Aorta (tissue), 5 donors: ENCODE data around the gene PEX5L. TPM values are rescaled to one million over a fixed set of nuclear protein-coding genes. Genes with fewer than 3 reads are reported as not detected.

Source experiments
- ATAC-seq: fragments of 200-7000 bp; cut with Tn5 transposase; one replicate; pipeline ENCODE4 v1.9.1; 2022; ENCODE audit warnings: moderate library complexity; ENCODE audit not compliant: low FRiP score
- DNase-seq, 2 donors: peaks; one replicate each; pipeline ENCODE4 v3.0.0-alpha.2; 2020
- H3K27ac ChIP-seq, 2 donors: one replicate each; pipeline ENCODE4 v1.5.1; 2013; ENCODE audit warnings: low read length in 2 of 2, mild to moderate bottlenecking in 2 of 2, moderate library complexity in 2 of 2, control low read depth in 1 of 2, inconsistent platforms in 1 of 2, low read depth in 1 of 2
- H3K27me3 ChIP-seq, 2 donors: one replicate each; pipeline ENCODE4 v1.6.1; 2013; ENCODE audit warnings: control low read depth in 1 of 2, low read length in 1 of 2, mild to moderate bottlenecking in 1 of 2, moderate library complexity in 1 of 2; ENCODE audit not compliant: insufficient read depth in 2 of 2, control insufficient read depth in 1 of 2
- H3K36me3 ChIP-seq, 2 donors: one replicate each; pipeline ENCODE4 v1.6.1; 2013; ENCODE audit warnings: control low read depth in 1 of 2, low read length in 1 of 2, mild to moderate bottlenecking in 1 of 2; ENCODE audit not compliant: insufficient read depth in 2 of 2, control insufficient read depth in 1 of 2
- H3K4me1 ChIP-seq, 2 donors: one replicate each; pipeline ENCODE4 v1.6.1; 2013; ENCODE audit warnings: low read length in 2 of 2, control low read depth in 1 of 2, mild to moderate bottlenecking in 1 of 2, moderate library complexity in 1 of 2; ENCODE audit not compliant: insufficient read depth in 2 of 2, control insufficient read depth in 1 of 2
- H3K4me3 ChIP-seq, 2 donors: one replicate each; pipeline ENCODE4 v1.5.1; 2013; ENCODE audit warnings: low read length in 2 of 2, control low read depth in 1 of 2, mild to moderate bottlenecking in 1 of 2
- H3K9me3 ChIP-seq: one replicate; pipeline ENCODE4 v1.6.1; 2013; ENCODE audit warnings: mild to moderate bottlenecking, low read length; ENCODE audit not compliant: control insufficient read depth
- WGBS, 2 donors: extraction: QIAGEN DNeasy Blood & Tissue Kit; methylation state at CpG; one replicate each; pipeline ENCODE4 v1.1.7; 2013; 5-methylcytosine and 5-hydroxymethylcytosine counted together
- intact Hi-C, 2 donors: fragments of 100-400 bp; cut with DNase I; formaldehyde crosslinking; loops; one replicate each; pipeline versions ENCODE4 v1.14.2 to v1.15.0; 2022
- polyA plus RNA-seq, 2 donors: library from polyadenylated mRNA; stranded (reverse); fragments of 200-250 nt; gene quantifications; one replicate each; pipeline ENCODE4 v1.2.3, GENCODE V29; 2013
- total RNA-seq, 2 donors: library from RNA; stranded (reverse); fragmentation: NEBNext Ultra II Directional; extraction: Animal tissue kit (Norgen Biotek cat#: 25700); gene quantifications; one replicate each; pipeline ENCODE4 v1.2.1, GENCODE V29; 2021
- donor health status: healthy with polysubstance abuse.
- donor health status: Bipolar disorder and iron deficiency.
- donor health status: DM: no; HTN: no; CAD: no.
- donor health status: DM: no; HTN: no; CAD: no.
- donor health status: DM: yes; HTN: yes; CAD: no.

PEX5L gene
- total and polyA plus RNA-seq, 4 donors = 0.24 TPM; not detected in 3

DNA sequence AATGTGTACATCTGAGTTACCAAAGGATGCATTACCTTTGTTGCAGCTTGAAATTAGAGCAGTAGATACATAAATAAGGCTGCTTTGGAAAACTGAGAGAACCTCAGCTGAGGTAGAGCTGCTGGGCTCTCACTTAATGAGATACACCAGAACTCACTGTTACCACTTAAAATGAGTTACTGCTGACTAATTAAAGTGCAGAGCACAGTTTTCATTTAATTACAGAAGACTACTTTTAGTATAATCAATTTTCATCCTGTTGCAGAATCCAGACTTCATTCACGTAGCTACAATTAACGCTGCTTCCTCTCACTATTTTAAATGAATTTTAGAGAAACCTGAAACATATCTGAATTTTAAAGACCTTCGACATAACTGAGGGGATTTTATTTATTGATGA is 214.4 kb downstream of the PEX5L start:
- intact Hi-C loops = no loop called here
- Histone ChIP-seq H3K27me3 (no peaks in the 10 kb centered on the region), H3K4me3 (no peak overlapping the region), H3K4me1 (no peaks in the 10 kb centered on the region), H3K9me3 (peaks cover 2% of the 10 kb centered on the region), H3K36me3 (no peaks in the 10 kb centered on the region), H3K27ac (no peak overlapping the region)
- no peak for ATAC-seq
- DNase-seq = no peak
- 84 to 86% methylated on average over 3 of the region's 3 CpGs for WGBS, 2 donors

DNA sequence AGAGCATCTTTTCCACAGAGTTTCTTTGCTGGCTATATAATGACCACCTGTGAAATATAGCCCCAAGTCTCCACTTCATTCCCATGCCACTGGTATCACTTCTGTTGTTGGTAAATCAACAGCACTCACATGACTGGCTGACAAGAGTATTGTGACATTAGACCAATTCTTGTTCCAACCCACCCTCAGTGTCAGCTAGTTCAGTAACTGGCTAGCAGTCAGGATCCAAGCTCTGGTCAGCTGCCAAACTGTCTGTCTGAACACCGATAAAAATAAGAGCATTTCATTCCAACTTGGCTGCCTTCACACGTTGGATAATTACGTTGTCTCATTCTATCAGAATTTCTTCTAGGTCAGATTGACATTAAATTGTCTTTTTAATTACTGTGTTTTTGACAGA is 217.4 kb downstream of the PEX5L start:
- DNase-seq (no peak), ATAC-seq (no peak)
- WGBS, 2 donors = 17 to 19% methylated on average over 3 of the region's 3 CpGs
- peaks cover 2% of the 10 kb centered on the region for H3K9me3 ChIP-seq
- H3K27me3 ChIP-seq = no peaks in the 10 kb centered on the region
- no peaks in the 10 kb centered on the region for H3K4me1 ChIP-seq
- H3K36me3 ChIP-seq = no peaks in the 10 kb centered on the region
- intact Hi-C loops = no loop called here
- no peak overlapping the region for H3K27ac ChIP-seq
- H3K4me3 ChIP-seq = no peak overlapping the region

DNA sequence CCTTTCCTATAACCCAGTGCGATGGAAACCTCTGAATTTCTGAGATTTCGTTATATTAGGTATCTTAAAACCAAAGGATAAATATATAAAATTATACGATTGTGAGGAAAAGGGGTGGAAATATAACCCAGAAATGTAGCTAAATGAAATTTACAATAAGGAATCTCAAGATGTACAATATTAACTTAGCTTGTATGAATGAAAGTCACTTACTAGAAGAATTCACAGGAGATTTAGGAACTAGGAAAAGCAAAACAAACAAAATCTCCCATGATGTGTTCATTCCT is 224.7 kb downstream of the PEX5L start:
- no peak overlapping the region for H3K27ac ChIP-seq
- 76 to 78% methylated on average over 3 of the region's 3 CpGs for WGBS, 2 donors
- no peak overlapping the region for H3K4me3 ChIP-seq
- intact Hi-C loops = no loop called here
- DNase-seq (no peak), ATAC-seq (no peak)
- H3K36me3 ChIP-seq = no peaks in the 10 kb centered on the region
- H3K4me1 ChIP-seq = peaks cover 0 to 2% of the 10 kb centered on the region in 2 donors
- H3K9me3 ChIP-seq = no peaks in the 10 kb centered on the region
- no peaks in the 10 kb centered on the region for H3K27me3 ChIP-seq

DNA sequence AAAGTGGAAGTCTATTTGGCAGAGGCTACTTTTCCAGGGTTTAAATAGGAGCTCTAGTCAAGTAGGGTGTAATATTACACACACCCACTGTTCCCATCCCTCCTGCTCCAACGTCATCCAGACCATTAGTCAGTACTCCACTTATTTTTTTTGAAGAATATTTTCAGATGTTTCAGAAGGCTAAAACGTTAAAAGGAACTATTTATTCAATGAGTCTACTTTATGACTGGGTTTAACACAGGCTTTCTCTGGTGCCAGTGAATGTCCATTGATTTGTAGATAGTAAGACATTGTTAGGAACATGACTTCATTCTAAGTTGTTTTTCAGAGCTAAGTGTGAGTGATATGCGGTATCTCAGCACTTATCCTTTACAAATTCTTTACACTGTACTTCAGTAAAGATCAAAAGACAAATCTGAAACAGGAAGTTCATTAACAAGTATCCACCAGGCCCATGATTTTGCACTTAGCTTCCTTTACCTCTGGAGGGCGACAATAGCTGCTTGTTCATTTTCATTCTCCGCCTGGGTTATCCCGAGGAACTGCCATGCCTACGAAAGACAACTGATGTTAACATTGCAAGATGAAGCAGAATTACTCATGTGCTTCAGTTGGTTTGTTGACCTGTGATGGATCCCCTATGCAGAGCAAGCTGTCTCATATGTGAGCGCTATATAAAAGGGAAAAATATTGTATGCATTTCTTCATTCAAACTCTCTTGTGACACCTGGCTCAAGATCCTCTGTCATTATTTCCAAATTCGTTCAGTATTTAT is 225.2 kb downstream of the PEX5L start:
- H3K9me3 ChIP-seq = no peaks in the 10 kb centered on the region
- DNase-seq (no peak), ATAC-seq (no peak)
- WGBS, 2 donors = 20% methylated on average over 9 of the region's 9 CpGs
- H3K27ac ChIP-seq = no peak overlapping the region
- H3K4me1 ChIP-seq = peaks cover 0 to 2% of the 10 kb centered on the region in 2 donors
- H3K27me3 ChIP-seq = no peaks in the 10 kb centered on the region
- H3K4me3 ChIP-seq = no peak overlapping the region
- intact Hi-C loops = no loop called here
- no peaks in the 10 kb centered on the region for H3K36me3 ChIP-seq

DNA sequence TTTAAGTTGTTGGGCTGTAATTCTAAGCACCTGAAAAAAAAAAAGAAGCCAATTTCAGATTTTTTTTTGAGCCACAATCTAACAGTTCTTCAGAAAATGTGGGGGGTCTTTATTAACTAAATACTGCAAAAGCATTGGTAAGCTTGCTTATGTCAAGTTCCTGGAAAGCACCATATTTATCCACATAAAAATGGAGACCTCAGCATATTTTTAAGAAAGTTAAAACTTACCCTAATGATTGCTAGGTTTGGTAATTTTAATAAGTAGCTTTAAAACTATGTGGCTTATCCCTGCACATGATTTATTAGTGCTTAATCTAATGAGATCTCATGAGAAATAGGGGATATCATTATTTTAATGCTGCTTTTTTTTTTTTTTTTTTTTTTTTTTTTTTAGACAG is 227.1 kb downstream of the PEX5L start:
- H3K27me3 ChIP-seq = no peaks in the 10 kb centered on the region
- no peak overlapping the region for H3K27ac ChIP-seq
- no peaks in the 10 kb centered on the region for H3K9me3 ChIP-seq
- no peaks in the 10 kb centered on the region for H3K36me3 ChIP-seq
- intact Hi-C loops = no loop called here
- H3K4me3 ChIP-seq = no peak overlapping the region
- ATAC-seq (no peak), DNase-seq (no peak)
- peaks cover 0 to 2% of the 10 kb centered on the region in 2 donors for H3K4me1 ChIP-seq

DNA sequence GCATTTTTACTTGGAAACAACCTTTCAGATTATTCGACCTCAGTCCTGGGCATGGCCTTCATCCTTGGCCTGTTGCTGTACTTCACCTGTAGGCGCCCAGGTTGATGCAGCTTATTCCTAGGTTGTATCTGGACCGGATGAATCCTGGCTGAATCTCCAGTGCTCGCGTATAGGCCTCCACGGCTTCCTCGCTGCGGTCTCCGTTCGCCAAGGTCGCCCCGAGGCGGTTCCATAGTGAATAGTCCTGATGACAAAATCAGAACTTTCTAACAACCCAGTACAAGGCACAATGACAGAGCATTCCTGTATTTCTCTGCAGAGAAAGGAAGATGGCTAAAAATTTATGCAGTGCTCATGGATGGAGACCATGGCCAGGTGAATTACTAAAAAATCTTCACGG is 229.1 kb downstream of the PEX5L start:
- WGBS, 2 donors = 95% methylated on average over 14 of the region's 14 CpGs
- Histone ChIP-seq H3K9me3 (no peaks in the 10 kb centered on the region), H3K36me3 (no peaks in the 10 kb centered on the region), H3K4me3 (no peak overlapping the region), H3K27ac (no peak overlapping the region), H3K27me3 (no peaks in the 10 kb centered on the region), H3K4me1 (peaks cover 0 to 2% of the 10 kb centered on the region in 2 donors)
- intact Hi-C loops = no loop called here
- DNase-seq = no peak
- ATAC-seq = no peak

DNA sequence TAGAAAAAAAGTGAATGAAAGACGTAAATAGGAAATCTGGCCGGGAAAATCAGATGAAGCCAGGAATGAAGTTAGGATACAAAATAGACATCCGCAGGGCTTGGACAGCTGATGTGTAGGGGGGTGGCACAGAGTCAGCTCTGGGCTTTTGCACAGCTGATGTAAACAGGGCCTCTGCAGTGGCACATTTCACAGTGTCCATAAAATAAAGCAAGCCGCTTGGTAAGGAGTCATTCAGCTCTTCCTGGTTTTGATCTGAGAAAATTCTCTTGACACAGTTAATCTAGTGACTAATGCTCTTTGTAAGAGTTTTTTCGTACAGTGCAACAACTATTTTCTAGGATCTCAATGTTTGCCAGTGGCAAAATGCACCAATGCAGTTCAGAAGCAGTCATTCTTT is 230.6 kb downstream of the PEX5L start:
- no peaks in the 10 kb centered on the region for H3K4me1 ChIP-seq
- 70 to 71% methylated on average over 5 of the region's 5 CpGs for WGBS, 2 donors
- H3K36me3 ChIP-seq = no peaks in the 10 kb centered on the region
- no peaks in the 10 kb centered on the region for H3K9me3 ChIP-seq
- H3K27me3 ChIP-seq = no peaks in the 10 kb centered on the region
- no peak for DNase-seq
- no peak overlapping the region for H3K27ac ChIP-seq
- intact Hi-C loops = no loop called here
- H3K4me3 ChIP-seq = no peak overlapping the region
- ATAC-seq = no peak

DNA sequence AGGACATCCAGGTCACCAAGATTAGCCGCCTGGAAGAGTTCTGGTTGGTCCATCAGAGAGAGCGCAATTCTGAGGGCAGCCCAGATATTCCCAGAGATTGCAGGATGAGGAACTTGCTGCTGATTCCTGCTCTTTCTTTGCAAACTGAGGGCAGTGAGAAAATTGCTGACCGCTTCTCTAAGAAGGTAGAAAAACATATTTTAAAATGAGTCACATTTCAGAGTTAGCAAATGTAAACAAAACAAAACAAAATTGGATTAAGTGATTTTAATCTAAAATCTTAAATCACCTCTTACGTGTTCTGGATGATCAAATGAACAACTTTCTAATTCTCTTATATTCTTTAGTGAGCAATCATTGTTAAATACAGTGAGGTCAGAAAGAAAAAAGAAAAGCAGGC is 234.9 kb downstream of the PEX5L start:
- H3K4me3 ChIP-seq = no peak overlapping the region
- DNase-seq = no peak
- 81 to 82% methylated on average over 4 of the region's 4 CpGs for WGBS, 2 donors
- intact Hi-C loops = no loop called here
- H3K27me3 ChIP-seq = no peaks in the 10 kb centered on the region
- no peak for ATAC-seq
- no peaks in the 10 kb centered on the region for H3K9me3 ChIP-seq
- H3K36me3 ChIP-seq = no peaks in the 10 kb centered on the region
- H3K27ac ChIP-seq = no peak overlapping the region
- no peaks in the 10 kb centered on the region for H3K4me1 ChIP-seq

DNA sequence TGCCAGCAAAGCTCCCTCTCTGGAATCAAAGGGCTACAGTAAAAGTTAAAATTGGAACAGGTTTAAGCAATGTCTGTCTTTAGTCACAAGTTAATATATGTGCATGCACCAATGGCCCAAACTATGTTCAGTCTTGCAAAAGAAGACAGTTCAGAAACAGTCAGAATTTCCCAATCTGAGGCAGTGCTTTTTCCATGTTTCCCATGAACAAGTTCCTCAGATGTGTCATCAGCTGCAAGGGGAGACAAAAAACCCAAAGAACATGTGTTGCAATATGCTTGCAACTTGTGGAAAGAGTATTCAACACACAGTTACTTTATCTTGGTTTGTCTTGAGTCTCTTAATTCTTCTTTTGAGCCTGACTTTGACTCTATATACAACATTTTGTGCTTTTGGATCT is 235.5 kb downstream of the PEX5L start:
- H3K27me3 ChIP-seq = no peaks in the 10 kb centered on the region
- DNase-seq = no peak
- H3K36me3 ChIP-seq = no peaks in the 10 kb centered on the region
- no peaks in the 10 kb centered on the region for H3K4me1 ChIP-seq
- intact Hi-C loops = no loop called here
- H3K27ac ChIP-seq = no peak overlapping the region
- H3K4me3 ChIP-seq = no peak overlapping the region
- no peaks in the 10 kb centered on the region for H3K9me3 ChIP-seq
- ATAC-seq = no peak
